ENCODE measurements around the gene DGKB. TPM values are rescaled to one million over a fixed set of nuclear protein-coding genes. Genes with fewer than 3 reads are reported as not detected.

DGKB gene
- polyA plus RNA-seq, 1 of the 3 experiments (the other 2 are of a cell fraction): 2.1 TPM

DNA sequence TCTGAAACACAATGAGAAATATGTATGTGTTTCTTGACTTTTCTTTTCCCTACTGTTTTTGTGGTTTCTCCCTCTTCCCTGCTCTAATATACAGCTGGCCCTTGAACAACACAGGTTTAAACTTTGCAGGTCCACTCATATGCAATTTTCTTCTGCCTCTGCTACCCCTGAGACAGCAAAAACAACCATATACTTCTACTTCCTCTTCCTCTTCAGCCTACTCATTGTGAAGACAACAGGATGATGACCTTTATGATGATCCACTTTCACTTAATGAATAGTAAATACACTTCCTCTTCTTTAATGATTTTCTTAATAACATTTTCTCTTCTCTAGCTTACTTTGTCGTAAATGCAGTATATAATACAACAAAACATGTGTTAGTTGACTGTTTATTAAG lies 35.0 kb upstream of the DGKB start (continued):
- TF ChIP-seq TAF1 (IDR thresholded peaks at IDR 0.05; ENCODE audit: borderline replicate concordance, low read depth, low read length): no peak
- no peak for TF ChIP-seq GABPA (IDR thresholded peaks at IDR 0.05; ENCODE audit: low read depth)
- TF ChIP-seq, protein P1, sequence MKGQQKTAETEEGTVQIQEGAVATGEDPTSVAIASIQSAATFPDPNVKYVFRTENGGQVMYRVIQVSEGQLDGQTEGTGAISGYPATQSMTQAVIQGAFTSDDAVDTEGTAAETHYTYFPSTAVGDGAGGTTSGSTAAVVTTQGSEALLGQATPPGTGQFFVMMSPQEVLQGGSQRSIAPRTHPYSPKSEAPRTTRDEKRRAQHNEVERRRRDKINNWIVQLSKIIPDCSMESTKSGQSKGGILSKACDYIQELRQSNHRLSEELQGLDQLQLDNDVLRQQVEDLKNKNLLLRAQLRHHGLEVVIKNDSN (IDR thresholded peaks at IDR 0.05; ENCODE audit: borderline replicate concordance, low read depth): no peak
- TF ChIP-seq EZH2phosphoT487 (IDR thresholded peaks at IDR 0.05; ENCODE audit: borderline replicate concordance, low read depth): no peak
- TF ChIP-seq, protein P2, sequence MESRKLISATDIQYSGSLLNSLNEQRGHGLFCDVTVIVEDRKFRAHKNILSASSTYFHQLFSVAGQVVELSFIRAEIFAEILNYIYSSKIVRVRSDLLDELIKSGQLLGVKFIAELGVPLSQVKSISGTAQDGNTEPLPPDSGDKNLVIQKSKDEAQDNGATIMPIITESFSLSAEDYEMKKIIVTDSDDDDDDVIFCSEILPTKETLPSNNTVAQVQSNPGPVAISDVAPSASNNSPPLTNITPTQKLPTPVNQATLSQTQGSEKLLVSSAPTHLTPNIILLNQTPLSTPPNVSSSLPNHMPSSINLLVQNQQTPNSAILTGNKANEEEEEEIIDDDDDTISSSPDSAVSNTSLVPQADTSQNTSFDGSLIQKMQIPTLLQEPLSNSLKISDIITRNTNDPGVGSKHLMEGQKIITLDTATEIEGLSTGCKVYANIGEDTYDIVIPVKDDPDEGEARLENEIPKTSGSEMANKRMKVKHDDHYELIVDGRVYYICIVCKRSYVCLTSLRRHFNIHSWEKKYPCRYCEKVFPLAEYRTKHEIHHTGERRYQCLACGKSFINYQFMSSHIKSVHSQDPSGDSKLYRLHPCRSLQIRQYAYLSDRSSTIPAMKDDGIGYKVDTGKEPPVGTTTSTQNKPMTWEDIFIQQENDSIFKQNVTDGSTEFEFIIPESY (IDR thresholded peaks at IDR 0.05; ENCODE audit: borderline replicate concordance, low read depth): no peak
- no peak for TF ChIP-seq RFX5 (IDR thresholded peaks at IDR 0.05; ENCODE audit: low read length)

GRCh38 chr7:14936554-14936953 lies 34.0 kb upstream of the DGKB start:
- ChIA-PET POLR2A (no interaction called here), CTCF (no interaction called here)
- Histone ChIP-seq H3K36me3 (replicated peaks in 1 of 2; ENCODE audit: control insufficient read depth in 1 of 2, insufficient read depth in 2 of 2, low read length in 1 of 2) (no peaks in the 10 kb centered on the region), H3K9ac (no peak overlapping the region), H3K79me2 (ENCODE audit: insufficient read depth) (no peaks in the 10 kb centered on the region), H3K9me3 (no peaks in the 10 kb centered on the region), H3F3A (replicated peaks; ENCODE audit: insufficient read depth) (no peaks in the 10 kb centered on the region), H3K27ac (ENCODE audit: low read depth in 2 of 2, low read length in 1 of 2) (no peak overlapping the region), H2AFZ (ENCODE audit: low read depth) (peak overlapping the region; percentile 15; the same call in 1 of the 2 replicates), H4K20me1 (ENCODE audit: insufficient read depth) (no peaks in the 10 kb centered on the region), H3K4me1 (ENCODE audit: control insufficient read depth in 1 of 2, insufficient read depth in 2 of 2, low read depth in 1 of 2, low read length in 1 of 2) (no peaks in the 10 kb centered on the region; a peak in 1 of 4 replicates), H3K9me2 (no peaks in the 10 kb centered on the region), H3K27me3 (ENCODE audit: insufficient read depth) (no peaks in the 10 kb centered on the region), H3K4me2 (no peak overlapping the region), H3K4me3 (ENCODE audit: low read depth in 2 of 2, low read length in 1 of 2) (no peak overlapping the region)
- DNase-seq: no peak
- 65% methylated on average over 5 of the region's 5 CpGs for WGBS (ENCODE audit: low lambda C conversion rate)
- TF ChIP-seq PBX3 (IDR thresholded peaks at IDR 0.05) (no peak), TEAD4 (IDR thresholded peaks at IDR 0.05; ENCODE audit: borderline replicate concordance, insufficient read depth) (no peak), SMC3 (IDR thresholded peaks at IDR 0.05; ENCODE audit: low read depth, low read length) (no peak), CHD2 (IDR thresholded peaks at IDR 0.05; ENCODE audit: low read length, partially characterized antibody) (no peak), FOXM1 (IDR thresholded peaks at IDR 0.05; ENCODE audit: low read depth) (no peak), JUND (IDR thresholded peaks at IDR 0.05) (no peak), YY1 (IDR thresholded peaks at IDR 0.05; ENCODE audit: low read depth) (no peak), MXI1 (IDR thresholded peaks at IDR 0.05; ENCODE audit: low read depth, low read length) (no peak), RAD21 (IDR thresholded peaks at IDR 0.05; ENCODE audit: low read length) (no peak), SIN3A (IDR thresholded peaks at IDR 0.05; ENCODE audit: borderline replicate concordance, low read depth, low read length) (no peak), REST (IDR thresholded peaks at IDR 0.05; ENCODE audit: low read depth, low read length) (no peak), MEF2A (IDR thresholded peaks at IDR 0.05; ENCODE audit: borderline replicate concordance, low read depth) (no peak), ELF1 (IDR thresholded peaks at IDR 0.05) (no peak), EP300 (IDR thresholded peaks at IDR 0.05; ENCODE audit: borderline replicate concordance in 1 of 2, low read depth in 1 of 2, low read length in 1 of 2) (no peak), RCOR1 (IDR thresholded peaks at IDR 0.05; ENCODE audit: low read length) (no peak), POLR2AphosphoS5 (IDR thresholded peaks at IDR 0.05; ENCODE audit: low read depth, low read length) (no peak)
- TF ChIP-seq, protein P3, sequence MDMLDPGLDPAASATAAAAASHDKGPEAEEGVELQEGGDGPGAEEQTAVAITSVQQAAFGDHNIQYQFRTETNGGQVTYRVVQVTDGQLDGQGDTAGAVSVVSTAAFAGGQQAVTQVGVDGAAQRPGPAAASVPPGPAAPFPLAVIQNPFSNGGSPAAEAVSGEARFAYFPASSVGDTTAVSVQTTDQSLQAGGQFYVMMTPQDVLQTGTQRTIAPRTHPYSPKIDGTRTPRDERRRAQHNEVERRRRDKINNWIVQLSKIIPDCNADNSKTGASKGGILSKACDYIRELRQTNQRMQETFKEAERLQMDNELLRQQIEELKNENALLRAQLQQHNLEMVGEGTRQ (IDR thresholded peaks at IDR 0.05; ENCODE audit: borderline replicate concordance, low read depth, low read length): no peak
- TF ChIP-seq, protein P4, sequence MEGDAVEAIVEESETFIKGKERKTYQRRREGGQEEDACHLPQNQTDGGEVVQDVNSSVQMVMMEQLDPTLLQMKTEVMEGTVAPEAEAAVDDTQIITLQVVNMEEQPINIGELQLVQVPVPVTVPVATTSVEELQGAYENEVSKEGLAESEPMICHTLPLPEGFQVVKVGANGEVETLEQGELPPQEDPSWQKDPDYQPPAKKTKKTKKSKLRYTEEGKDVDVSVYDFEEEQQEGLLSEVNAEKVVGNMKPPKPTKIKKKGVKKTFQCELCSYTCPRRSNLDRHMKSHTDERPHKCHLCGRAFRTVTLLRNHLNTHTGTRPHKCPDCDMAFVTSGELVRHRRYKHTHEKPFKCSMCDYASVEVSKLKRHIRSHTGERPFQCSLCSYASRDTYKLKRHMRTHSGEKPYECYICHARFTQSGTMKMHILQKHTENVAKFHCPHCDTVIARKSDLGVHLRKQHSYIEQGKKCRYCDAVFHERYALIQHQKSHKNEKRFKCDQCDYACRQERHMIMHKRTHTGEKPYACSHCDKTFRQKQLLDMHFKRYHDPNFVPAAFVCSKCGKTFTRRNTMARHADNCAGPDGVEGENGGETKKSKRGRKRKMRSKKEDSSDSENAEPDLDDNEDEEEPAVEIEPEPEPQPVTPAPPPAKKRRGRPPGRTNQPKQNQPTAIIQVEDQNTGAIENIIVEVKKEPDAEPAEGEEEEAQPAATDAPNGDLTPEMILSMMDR (IDR thresholded peaks at IDR 0.05): no peak

Measured in SK-N-SH (cell line).